NCI-H1092 treated with DMSO at 0.1 percent for 48 hours (cell line): ENCODE measurements around the gene LSG1.
"Not testable (repeated sequence)": the region's sequence is repeated elsewhere in the genome, so short reads cannot be mapped to it uniquely, and the experiment has no call there.

Source experiments
- DNase-seq: peaks from one replicate; lab custom pipeline; 2025; lab: John Stamatoyannopoulos, UW

LSG1 gene

DNA sequence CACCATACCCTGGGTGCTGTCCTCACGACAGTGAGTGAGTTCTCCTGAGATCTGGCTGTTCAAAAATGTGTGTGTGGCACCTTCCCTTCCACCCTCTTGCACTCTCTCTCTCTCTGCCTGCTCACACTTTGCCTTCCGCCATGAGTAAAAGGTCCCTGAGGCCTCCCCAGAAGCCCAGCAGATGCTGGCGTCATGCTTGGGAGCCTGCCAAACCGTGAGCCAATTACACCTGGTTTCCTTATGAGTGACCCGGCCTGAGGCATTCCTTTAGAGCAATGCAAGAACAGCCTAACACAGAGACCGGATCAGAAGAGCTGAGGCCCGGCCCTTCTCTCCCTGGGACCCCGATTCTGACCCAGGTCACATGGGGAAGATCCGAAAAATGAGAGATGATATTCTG, 54.2 kb downstream of the LSG1 start:
- DNase-seq = no peak

GRCh38 chr3:194617143-194617671, 54.8 kb downstream of the LSG1 start:
- DNase-seq = no peak

GRCh38 chr3:194615226-194615625, 56.8 kb downstream of the LSG1 start:
- DNase-seq = no peak

- DNase-seq = no peak
These were observed 59.8 kb downstream of the LSG1 start for GRCh38 chr3:194612221-194612620.

GRCh38 chr3:194610689-194611088, 61.3 kb downstream of the LSG1 start:
- no peak for DNase-seq

GRCh38 chr3:194609601-194610000, 62.4 kb downstream of the LSG1 start:
- DNase-seq = no peak

DNA sequence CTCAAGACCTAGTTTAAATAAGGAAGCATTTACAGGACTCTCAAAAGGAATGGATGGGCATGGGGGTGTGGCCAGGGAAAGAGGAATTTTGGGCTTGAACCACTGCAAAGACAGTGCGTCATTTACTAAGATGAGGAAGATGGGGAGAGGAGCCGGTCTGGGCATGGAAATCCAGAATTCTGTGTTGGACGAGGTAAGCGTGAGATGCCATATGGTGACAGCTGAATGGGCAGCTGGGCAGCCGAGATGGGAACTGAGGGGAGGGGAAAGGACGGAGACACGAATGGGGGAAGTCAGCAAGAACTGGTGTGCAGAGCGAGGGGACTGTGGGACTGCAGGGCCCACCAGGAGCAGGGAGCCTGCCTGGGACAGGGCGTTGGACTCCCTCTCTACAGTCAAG, 63.0 kb downstream of the LSG1 start:
- no peak for DNase-seq

GRCh38 chr3:194607592-194608389, 64.2 kb downstream of the LSG1 start:
- DNase-seq = no peak

DNA sequence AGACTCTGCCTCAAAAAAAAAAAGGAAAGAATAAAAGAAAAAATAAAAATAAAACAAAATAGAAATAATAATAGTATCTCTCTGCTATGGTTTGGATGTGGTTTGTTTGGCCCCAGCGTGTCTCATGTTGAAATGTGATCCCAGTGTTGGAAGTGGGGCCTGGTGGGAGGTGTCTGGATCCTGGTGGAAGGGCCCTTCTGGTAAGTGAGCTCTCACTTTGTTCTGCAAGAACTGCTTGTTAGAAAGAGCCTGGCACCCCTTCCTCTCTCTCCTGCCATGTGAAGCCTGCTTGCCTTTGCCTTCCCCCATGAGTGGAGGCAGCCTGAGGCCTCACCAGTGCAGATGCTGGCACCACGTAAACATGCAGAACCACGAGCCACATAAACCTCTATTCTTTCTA, 65.0 kb downstream of the LSG1 start:
- no peak for DNase-seq

GRCh38 chr3:194606163-194606562, 65.8 kb downstream of the LSG1 start:
- DNase-seq = no peak

DNA sequence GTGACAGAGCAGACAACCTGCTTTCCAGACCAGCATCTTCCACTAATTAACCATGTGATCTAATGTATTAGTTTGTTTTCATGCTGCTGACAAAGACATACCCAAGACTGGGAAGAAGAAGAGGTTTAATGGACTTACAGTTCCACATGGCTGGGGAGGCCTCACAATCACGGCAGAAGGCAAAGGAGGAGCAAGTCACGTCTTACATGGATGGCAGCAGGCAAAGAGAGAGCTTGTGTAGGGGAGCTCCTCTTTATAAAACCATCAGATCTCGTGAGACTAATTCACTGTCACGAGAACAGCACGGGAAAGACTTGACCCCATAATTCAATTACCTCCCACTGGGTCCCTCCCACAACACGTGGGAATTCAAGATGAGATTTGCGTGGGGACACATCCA, 66.7 kb downstream of the LSG1 start:
- DNase-seq = not testable (repeated sequence)

GRCh38 chr3:194604837-194605236, 67.2 kb downstream of the LSG1 start:
- DNase-seq = no peak

- no peak for DNase-seq
These were observed 67.9 kb downstream of the LSG1 start for GRCh38 chr3:194604126-194604525.

GRCh38 chr3:194602669-194603171, 69.3 kb downstream of the LSG1 start:
- no peak for DNase-seq

- no peak for DNase-seq
These were observed 73.0 kb downstream of the LSG1 start for GRCh38 chr3:194598771-194599557.

DNA sequence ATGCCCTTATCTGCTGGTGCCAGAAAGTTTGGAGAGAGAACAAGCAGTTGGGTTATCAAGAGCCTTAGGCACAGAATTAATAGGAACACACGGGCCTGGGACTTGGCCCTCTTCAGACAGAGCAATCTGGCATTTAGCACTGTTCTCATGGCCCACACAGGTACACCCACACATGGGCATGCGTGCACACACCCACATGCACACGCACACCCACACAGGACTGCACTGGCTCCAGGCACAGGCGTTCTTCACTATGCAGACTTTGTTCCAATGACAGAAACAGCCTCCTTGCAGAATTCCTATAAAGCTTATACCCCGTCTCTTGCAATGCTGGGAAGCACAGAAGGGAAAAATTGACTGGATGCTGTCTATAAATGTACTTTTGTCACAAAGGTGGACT, 75.1 kb downstream of the LSG1 start:
- no peak for DNase-seq

GRCh38 chr3:194592798-194593752, 78.9 kb downstream of the LSG1 start:
- DNase-seq = no peak
